K562 (cell line): ENCODE data around the gene BRPF1. TPM values are rescaled to one million over a fixed set of nuclear protein-coding genes. Genes with fewer than 3 reads are reported as not detected.

Experiments used
- ATF7 ChIP-seq: fragments of 450-650 bp; IDR thresholded peaks from 2 replicates; pipeline ENCODE4 v1.7.1; 2014; ENCODE audit warnings: mild to moderate bottlenecking, moderate library complexity
- CBFA2T3 ChIP-seq: fragments of 450-650 bp; IDR thresholded peaks from 2 replicates; pipeline ENCODE4 v1.6.1; 2017
- CBX8 ChIP-seq: fragments of 200-600 bp; sonication (generic); IDR thresholded peaks from 2 replicates; pipeline ENCODE4 v1.6.1; 2012; ENCODE audit warnings: borderline replicate concordance, mixed run types, low read depth, mild to moderate bottlenecking, moderate library complexity, mixed read lengths, low read length, control low read depth, inconsistent platforms; ENCODE audit not compliant: poor library complexity, severe bottlenecking; ENCODE audit errors: extremely low read depth
- CEBPB ChIP-seq: fragments of 450-650 bp; IDR thresholded peaks from 2 replicates; pipeline ENCODE4 v1.6.1; 2016; ENCODE audit warnings: missing genetic modification characterization, missing compliant biosample characterization
- COPS2 ChIP-seq: fragments of 450-650 bp; conservative IDR thresholded peaks from 2 replicates; pipeline ENCODE4 v1.6.1; 2016; ENCODE audit warnings: mild to moderate bottlenecking, moderate library complexity
- CTBP1 ChIP-seq: fragments of 450-650 bp; IDR thresholded peaks from 2 replicates; pipeline ENCODE4 v1.6.1; 2016; ENCODE audit warnings: borderline replicate concordance
- EWSR1 ChIP-seq: fragments of 450-650 bp; IDR thresholded peaks from 2 replicates; pipeline ENCODE4 v1.6.1; 2018; ENCODE audit warnings: borderline replicate concordance, mild to moderate bottlenecking, low read depth, moderate library complexity; ENCODE audit not compliant: partially characterized antibody
- FOXK1 ChIP-seq: sonication (generic); formaldehyde crosslinking; IDR thresholded peaks from 2 replicates; pipeline ENCODE4 v1.8.0; 2022; ENCODE audit warnings: missing genetic modification reagents, mild to moderate bottlenecking, borderline replicate concordance
- HEY1 ChIP-seq: fragments of 250-450 bp; sonication (Bioruptor Pico); IDR thresholded peaks from 2 replicates; pipeline ENCODE4 v1.5.0; 2020; ENCODE audit warnings: mild to moderate bottlenecking, moderate library complexity, borderline replicate concordance
- KLF13 ChIP-seq: fragments of 450-650 bp; IDR thresholded peaks from 2 replicates; pipeline ENCODE4 v1.6.1; 2016; ENCODE audit warnings: missing genetic modification characterization, low read depth, mild to moderate bottlenecking, missing compliant biosample characterization, moderate library complexity, borderline replicate concordance
- NCOA2 ChIP-seq, 2 experiments: fragments of 450-650 bp; IDR thresholded peaks; 2 replicates each; pipeline ENCODE4 v1.6.1; 2018; ENCODE audit warnings: mild to moderate bottlenecking in 2 of 2, moderate library complexity in 1 of 2; ENCODE audit not compliant: partially characterized antibody in 2 of 2
- SIRT6 ChIP-seq: IDR thresholded peaks from one replicate; pipeline ENCODE4 v1.6.1; 2012; ENCODE audit warnings: low read depth, mild to moderate bottlenecking, control low read depth, inconsistent platforms, low read length, moderate library complexity
- SLC30A9 ChIP-seq: fragments of 250-450 bp; sonication (Bioruptor Pico); IDR thresholded peaks from 2 replicates; pipeline ENCODE4 v1.8.0; 2022; ENCODE audit warnings: mild to moderate bottlenecking, moderate library complexity
- TEAD2 ChIP-seq: fragments of 450-650 bp; IDR thresholded peaks from 2 replicates; pipeline ENCODE4 v1.6.1; 2016; ENCODE audit warnings: missing genetic modification characterization, control low read depth, missing compliant biosample characterization
- TFAM ChIP-seq: fragments of 250-450 bp; sonication (Bioruptor Pico); conservative IDR thresholded peaks from 2 replicates; pipeline ENCODE4 v1.5.0; 2021; ENCODE audit warnings: mild to moderate bottlenecking, moderate library complexity
- ZBTB1 ChIP-seq: sonication (generic); formaldehyde crosslinking; IDR thresholded peaks from 2 replicates; pipeline ENCODE4 v1.8.1; 2023; ENCODE audit warnings: missing genetic modification reagents, low read depth, mild to moderate bottlenecking, borderline replicate concordance
- ZFP30 ChIP-seq: fragments of 250-450 bp; sonication (Bioruptor Pico); IDR thresholded peaks from 2 replicates; pipeline ENCODE4 v1.8.0; 2022; ENCODE audit warnings: moderate library complexity, mild to moderate bottlenecking, inconsistent platforms, borderline replicate concordance
- ZNF224 ChIP-seq: sonication (generic); formaldehyde crosslinking; IDR thresholded peaks from 2 replicates; pipeline ENCODE4 v1.8.0; 2022; ENCODE audit warnings: mild to moderate bottlenecking, missing genetic modification reagents
- ZNF274 ChIP-seq: IDR thresholded peaks from 2 replicates; pipeline ENCODE4 v1.6.1; 2011; ENCODE audit warnings: low read depth, mild to moderate bottlenecking, low read length, moderate library complexity, borderline replicate concordance
- ZNF589 ChIP-seq: fragments of 200-800 bp; sonication (Bioruptor generic); IDR thresholded peaks from 2 replicates; pipeline ENCODE4 v1.6.1; 2016; ENCODE audit warnings: low read depth, missing genetic modification characterization, missing compliant biosample characterization
- ZNF644 ChIP-seq: fragments of 200-800 bp; sonication (Bioruptor generic); IDR thresholded peaks from 2 replicates; pipeline ENCODE4 v1.6.1; 2016; ENCODE audit warnings: low read depth, missing genetic modification characterization, missing compliant biosample characterization
- ZNF695 ChIP-seq: fragments of 450-650 bp; formaldehyde crosslinking; IDR thresholded peaks from 2 replicates; pipeline ENCODE4 v1.4.0; 2020; ENCODE audit warnings: mild to moderate bottlenecking, moderate library complexity
- polyA plus RNA-seq, 8 experiments: library from polyadenylated mRNA; depleted of rRNA in 4 of 8; stranded (reverse) in 5 of 8; unstranded in 3 of 8; fragments of >200 nt; fragmentation: Nextera tagmentation in 2 of 8; fragmentation: Illumina TruSeq in 1 of 8; extraction: Ambion mirVana in 2 of 8; extraction: Trizol in 1 of 8; gene quantifications; 2 replicates each; pipeline versions ENCODE4 v1.2.1 to v1.2.3, GENCODE V29; 2011 to 2014; ENCODE audit warnings: inconsistent platforms in 1 of 8, missing spikeins in 1 of 8
- total RNA-seq, 7 experiments: library from RNA; depleted of rRNA in 6 of 7; stranded (reverse); fragments of >200 nt in 6 of 7; fragmentation: Illumina TruSeq in 2 of 7; extraction: Trizol in 2 of 7; gene quantifications; 2 replicates each; pipeline versions ENCODE4 v1.2.1 to v1.2.3, GENCODE V29; 2011 to 2021; ENCODE audit warnings: low replicate concordance in 1 of 7
- TF ChIP-seq, protein P1 (sequence below): sonication (generic); formaldehyde crosslinking; IDR thresholded peaks from 2 replicates; pipeline ENCODE4 v1.8.0; 2022; ENCODE audit warnings: missing genetic modification reagents, mild to moderate bottlenecking, borderline replicate concordance
- TF ChIP-seq, protein P2 (sequence below): IDR thresholded peaks from 2 replicates; pipeline ENCODE4 v1.6.1; 2011; ENCODE audit not compliant: insufficient read length; ENCODE audit errors: extremely low read depth
- TF ChIP-seq, protein P3 (sequence below), 2 experiments: fragments of 450-650 bp in 1 of 2; sonication (generic) in 1 of 2; formaldehyde crosslinking; conservative IDR thresholded peaks; 2 replicates each; pipeline versions ENCODE4 v1.4.0 to v1.8.1; 2020 to 2022; ENCODE audit warnings: mild to moderate bottlenecking in 1 of 2, missing genetic modification reagents in 1 of 2

The BRPF1 gene
- total and polyA plus RNA-seq, 9 of the 15 experiments (the other 6 are each of a cell fraction or from before 2014, with no cell fraction given) = 1.1 to 40.2 (median 23.5) TPM

DNA sequence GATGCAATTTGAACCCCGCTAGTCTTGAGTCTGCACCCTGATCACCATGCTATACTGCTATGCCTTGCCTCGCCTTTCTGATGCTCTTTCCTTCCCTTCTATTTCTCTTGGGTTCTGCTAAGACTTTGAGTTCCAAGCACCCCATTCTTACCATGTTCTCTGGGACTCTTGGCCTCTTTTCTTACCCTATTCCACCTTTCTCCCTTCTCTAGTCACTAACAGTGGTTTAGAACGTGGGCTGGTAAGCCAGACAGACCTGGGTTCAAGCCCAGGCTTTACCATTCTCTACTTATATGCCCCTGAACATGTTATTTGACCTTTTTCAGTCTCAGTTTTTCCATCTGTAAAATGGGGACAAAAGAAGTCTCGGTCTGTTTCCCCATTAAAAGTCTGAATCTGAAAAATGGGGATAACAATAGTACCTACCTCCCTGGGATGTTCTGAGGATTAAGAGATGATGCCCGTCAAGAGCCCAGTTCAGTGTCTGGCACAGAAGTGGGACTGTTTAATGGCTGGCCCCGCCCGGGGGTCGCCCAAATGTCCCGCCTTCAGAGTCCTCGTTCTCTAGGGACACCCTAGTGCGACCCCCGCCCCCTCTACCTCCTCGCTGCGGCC is 60.4 kb downstream of the BRPF1 start (continued):
- TF ChIP-seq TEAD2 = no peak
- no peak for TF ChIP-seq ZNF644 (tag)
- TF ChIP-seq TFAM = no peak
- no peak for TF ChIP-seq ZNF224
- TF ChIP-seq NCOA2 (IDR thresholded peaks at IDR 0.05; ENCODE audit: partially characterized antibody in 2 of 2) = no peak
- no peak for TF ChIP-seq CEBPB (tag)
- TF ChIP-seq FOXK1 (CRISPR knock-in tag) = no peak
- no peak for TF ChIP-seq EWSR1
- no peak for TF ChIP-seq CBX8
- TF ChIP-seq, protein P1, sequence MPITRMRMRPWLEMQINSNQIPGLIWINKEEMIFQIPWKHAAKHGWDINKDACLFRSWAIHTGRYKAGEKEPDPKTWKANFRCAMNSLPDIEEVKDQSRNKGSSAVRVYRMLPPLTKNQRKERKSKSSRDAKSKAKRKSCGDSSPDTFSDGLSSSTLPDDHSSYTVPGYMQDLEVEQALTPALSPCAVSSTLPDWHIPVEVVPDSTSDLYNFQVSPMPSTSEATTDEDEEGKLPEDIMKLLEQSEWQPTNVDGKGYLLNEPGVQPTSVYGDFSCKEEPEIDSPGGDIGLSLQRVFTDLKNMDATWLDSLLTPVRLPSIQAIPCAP (CRISPR knock-in tag) = no peak
- TF ChIP-seq SLC30A9 (CRISPR knock-in tag) = no peak
- TF ChIP-seq KLF13 = no peak; the same call in 1 of the 2 replicates
- TF ChIP-seq ZNF274 = no peak
- TF ChIP-seq, protein P2, sequence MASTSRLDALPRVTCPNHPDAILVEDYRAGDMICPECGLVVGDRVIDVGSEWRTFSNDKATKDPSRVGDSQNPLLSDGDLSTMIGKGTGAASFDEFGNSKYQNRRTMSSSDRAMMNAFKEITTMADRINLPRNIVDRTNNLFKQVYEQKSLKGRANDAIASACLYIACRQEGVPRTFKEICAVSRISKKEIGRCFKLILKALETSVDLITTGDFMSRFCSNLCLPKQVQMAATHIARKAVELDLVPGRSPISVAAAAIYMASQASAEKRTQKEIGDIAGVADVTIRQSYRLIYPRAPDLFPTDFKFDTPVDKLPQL = peak; percentile 18
- TF ChIP-seq ZFP30 (CRISPR knock-in tag) = no peak
- TF ChIP-seq, protein P3, sequence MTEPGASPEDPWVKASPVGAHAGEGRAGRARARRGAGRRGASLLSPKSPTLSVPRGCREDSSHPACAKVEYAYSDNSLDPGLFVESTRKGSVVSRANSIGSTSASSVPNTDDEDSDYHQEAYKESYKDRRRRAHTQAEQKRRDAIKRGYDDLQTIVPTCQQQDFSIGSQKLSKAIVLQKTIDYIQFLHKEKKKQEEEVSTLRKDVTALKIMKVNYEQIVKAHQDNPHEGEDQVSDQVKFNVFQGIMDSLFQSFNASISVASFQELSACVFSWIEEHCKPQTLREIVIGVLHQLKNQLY (CRISPR knock-in tag; conservative IDR thresholded peaks at IDR 0.05) = no peak
- no peak for TF ChIP-seq HEY1 (CRISPR knock-in tag)
- TF ChIP-seq ZBTB1 (CRISPR knock-in tag) = 0 out of 2 replicates have a peak, but pooled peaks have one; percentile 34
- TF ChIP-seq SIRT6 = no peak
- no peak for TF ChIP-seq ATF7
- TF ChIP-seq ZNF589 (CRISPR knock-in tag) = 0 out of 2 replicates have a peak, but pooled peaks have one; percentile 21
- TF ChIP-seq CBFA2T3 = no peak
- no peak for TF ChIP-seq CTBP1
- TF ChIP-seq COPS2 = no peak
- no peak for TF ChIP-seq ZNF695 (CRISPR knock-in tag)
